Erythroblast (primary cell): Measurements from ENCODE around the gene TMPRSS5.

Experiments
- GATA1 ChIP-seq: IDR thresholded peaks from 2 replicates; pipeline ENCODE4 v1.6.1; 2011; ENCODE audit warnings: low read depth, mild to moderate bottlenecking, control low read depth, low read length, moderate library complexity
- POLR2A ChIP-seq: IDR thresholded peaks from 2 replicates; pipeline ENCODE4 v1.6.1; 2011; ENCODE audit warnings: mild to moderate bottlenecking, low read length

GRCh38 chr11:113721462-113722066, 15.5 kb upstream of the TMPRSS5 start:
- TF ChIP-seq POLR2A (no peak), GATA1 (no peak)
